ENCODE results near the gene SSU72.
"Not testable (repeated sequence)": the region's sequence is repeated elsewhere in the genome, so short reads cannot be mapped to it uniquely, and the experiment has no call there.

The SSU72 gene

DNA sequence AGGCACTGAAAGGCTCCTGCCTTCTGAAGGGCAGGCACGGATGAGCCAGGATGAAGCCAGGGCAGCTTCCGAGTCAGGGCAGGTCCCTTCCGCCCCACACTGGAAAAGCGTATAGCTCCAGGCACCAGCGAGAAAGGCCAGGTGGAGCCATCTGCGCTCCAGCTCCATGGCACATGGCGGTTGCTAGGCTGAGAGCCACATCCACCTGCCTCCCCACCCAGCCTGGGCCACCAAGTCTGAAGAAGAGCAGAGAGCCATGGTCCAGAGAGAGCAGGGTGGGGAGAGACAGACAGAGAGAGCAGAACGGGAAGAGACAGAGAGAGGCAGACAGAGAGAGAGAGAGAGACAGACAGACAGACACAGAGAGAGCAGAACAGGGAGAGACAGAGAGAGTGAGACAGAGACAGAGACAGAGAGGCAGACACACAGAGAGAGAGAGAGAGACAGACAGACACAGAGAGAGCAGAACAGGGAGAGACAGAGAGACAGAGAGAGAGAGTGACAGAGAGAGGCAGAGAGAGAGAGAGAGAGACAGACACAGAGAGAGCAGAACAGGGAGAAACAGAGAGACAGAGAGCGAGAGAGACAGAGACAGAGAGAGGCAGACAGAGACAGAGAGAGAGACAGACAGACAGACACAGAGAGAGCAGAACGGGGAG is 20.1 kb upstream of the SSU72 start:
- no peak for DNase-seq

DNA sequence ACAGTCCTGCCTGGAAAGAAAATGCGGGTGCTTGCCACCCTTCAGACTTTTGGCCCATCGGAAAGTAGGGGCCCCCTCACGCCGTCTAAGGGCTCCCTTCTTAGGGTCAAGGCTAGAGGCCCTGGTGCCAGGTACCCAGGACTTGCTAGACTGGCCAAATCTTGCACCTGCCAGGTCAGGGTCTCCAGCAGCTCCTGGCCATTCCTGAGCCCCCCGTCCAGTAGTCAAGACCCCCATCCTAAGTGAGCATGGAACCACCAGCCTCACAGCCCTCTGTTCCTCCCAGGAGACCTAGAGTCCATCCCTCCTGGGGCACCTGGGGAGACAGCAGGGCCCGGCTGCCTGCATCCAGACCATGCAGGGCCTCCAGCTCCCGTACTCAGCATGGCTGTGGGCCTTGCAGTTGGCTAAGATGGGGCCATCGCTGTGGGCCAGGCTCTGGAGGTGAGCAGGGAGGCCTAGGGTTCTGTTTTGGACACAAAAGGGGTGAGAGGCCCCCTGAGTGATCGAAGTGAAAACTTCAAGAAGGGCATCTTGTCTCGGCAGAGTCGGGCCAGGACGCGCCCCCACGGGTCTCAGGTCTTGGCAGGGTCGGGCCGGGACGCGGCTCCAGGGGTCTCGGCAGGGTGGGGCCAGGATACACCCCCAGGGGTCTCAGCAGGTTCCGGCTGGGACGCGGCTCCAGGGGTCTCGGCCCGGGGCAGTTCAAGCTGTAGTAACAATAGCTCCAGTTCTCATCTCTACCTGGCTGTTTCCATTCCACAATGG is 19.4 kb upstream of the SSU72 start:
- DNase-seq: no peak

DNA sequence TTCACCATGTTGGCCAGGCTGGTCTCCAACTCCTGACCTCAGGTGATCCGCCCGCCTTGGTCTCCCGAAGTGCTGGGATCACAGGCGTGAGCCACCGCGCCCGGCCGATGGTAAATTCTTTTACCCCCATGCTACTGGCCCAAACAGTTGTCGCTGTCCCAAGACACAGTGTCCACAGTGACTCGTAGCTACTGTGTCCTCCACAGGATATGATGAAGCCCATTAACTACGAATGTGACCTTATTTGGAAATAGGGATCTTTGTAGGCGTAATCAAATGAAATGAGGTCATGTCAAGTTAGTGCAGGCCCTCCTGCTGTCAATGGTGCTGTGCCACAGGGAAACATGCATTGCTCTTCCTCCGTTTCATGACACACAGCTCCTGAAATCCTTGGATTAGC is 16.8 kb upstream of the SSU72 start:
- no peak for DNase-seq

DNA sequence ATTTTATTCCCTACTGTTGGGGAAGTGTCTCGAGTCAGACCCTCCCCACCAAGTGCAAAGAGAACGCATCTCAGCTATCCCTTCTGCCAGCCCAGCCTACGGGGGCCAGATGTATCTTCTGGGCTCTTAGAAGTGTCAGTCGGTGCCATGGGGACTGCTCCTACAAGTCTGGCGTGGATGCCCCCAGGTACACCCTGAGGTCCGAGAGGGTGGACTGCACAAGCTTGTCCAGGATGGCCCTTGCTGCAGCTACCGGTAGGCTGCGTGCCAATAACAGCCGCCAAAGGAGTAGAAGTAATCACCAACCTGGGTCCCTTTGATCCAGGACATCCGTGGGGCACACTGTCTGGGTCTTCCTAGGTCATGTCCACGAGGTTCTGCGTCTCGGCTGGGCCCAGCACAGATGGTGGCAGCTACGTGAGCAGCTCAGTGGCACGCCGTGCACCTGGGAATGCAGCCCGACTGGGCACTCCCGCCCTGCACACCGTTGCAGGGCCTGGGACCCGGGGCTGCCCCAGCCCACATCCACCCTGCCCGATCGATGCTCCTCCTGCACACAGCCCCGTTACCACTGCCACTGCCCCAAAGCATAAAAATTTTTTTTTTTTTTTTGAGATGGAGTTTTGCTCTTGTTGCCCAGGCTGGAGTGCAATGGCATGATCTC is 8.8 kb upstream of the SSU72 start:
- no peak for DNase-seq

DNA sequence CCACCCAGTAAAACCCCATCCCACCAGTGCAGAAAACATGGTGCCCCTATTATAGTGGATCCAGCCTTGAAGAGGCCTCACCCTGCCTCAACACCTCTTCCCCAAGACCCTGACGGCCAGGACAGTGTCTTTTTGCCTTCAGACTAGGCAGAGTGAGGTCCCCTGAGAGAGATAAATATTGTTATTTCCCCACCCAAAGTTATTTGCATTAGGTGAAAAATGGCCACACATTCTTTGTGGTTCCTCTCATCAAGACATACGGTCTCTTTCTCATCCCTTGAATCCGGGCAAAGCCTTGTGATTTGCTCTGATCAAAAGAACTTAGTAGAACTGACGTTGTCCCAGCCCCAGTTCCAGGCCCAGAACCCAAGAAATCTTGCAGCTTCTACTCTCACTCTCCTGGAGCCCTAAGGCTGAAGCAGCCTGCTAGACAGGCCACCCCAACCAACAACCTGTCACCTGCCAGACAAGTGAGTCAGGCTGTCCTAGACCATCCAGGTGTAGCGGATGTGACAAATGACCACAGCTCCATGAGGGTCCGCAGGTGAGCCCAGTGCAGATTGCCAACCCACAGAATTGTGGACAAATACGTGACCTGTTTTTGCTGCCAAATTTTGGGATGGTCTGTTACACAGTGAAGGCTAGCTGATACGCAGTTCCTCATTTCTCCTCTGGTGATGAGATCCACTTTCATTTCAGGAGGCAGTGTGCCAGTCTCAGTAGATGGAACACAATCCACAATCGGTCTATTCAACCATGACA is 8.1 kb upstream of the SSU72 start:
- no peak for DNase-seq

DNA sequence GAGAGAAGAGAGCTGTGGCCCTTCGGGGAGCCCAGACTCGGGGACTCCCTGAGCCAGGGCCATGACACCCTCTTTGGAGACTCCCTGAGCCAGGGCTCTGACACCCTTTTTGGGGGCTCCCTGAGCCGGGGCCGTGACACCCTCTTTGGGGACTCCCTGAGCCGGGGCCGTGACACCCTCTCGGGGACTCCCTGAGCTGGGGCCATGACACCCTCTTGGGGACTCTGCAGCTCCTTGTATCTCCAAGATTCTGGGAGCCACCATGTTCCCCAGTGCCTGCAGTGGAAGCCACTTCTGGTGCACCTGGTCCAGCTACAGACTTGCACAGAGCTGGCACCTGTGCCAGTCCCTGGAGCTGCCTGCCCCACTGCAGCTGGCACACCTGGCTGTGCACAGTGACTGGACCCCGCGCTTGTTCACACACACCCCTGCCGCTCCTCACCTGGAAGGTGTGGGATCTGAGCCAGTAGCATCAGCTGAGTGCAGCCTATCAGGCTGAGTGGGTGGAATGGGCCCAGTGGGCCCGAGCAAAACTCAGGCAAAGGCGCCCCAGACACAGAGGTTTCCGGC is 3.8 kb upstream of the SSU72 start:
- DNase-seq: no peak

DNA sequence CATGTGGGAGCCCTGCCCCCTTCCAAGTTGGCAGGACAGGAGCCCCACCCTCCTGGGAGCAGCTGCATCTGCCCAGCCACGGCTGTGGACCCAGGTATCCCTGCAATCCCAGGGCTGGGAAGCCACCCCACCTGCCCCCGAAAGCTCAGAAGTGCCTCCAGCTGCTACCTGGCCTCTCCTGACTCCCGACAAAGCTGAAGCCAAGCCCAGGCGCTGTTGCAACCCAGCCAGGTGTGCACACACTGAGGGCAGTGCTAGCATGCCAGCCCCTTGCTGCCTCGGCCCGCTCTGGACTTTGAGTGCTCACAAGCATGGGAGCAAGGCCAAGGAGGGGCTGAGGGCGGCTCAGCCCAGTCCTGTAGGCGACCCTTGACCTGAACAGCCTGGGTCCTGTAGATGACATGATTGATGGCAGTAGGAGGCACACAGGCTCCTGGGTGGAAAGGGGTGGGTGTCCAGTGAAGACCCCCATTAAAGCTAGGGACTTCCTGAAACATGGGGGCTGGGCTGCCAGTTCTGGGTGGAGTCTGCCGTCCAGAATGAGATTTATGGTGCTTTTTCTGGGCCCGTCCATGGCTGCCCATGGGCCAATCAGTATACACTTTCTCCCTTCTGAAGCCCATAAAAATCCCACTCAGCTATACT is 2.8 kb upstream of the SSU72 start:
- no peak for DNase-seq

DNA sequence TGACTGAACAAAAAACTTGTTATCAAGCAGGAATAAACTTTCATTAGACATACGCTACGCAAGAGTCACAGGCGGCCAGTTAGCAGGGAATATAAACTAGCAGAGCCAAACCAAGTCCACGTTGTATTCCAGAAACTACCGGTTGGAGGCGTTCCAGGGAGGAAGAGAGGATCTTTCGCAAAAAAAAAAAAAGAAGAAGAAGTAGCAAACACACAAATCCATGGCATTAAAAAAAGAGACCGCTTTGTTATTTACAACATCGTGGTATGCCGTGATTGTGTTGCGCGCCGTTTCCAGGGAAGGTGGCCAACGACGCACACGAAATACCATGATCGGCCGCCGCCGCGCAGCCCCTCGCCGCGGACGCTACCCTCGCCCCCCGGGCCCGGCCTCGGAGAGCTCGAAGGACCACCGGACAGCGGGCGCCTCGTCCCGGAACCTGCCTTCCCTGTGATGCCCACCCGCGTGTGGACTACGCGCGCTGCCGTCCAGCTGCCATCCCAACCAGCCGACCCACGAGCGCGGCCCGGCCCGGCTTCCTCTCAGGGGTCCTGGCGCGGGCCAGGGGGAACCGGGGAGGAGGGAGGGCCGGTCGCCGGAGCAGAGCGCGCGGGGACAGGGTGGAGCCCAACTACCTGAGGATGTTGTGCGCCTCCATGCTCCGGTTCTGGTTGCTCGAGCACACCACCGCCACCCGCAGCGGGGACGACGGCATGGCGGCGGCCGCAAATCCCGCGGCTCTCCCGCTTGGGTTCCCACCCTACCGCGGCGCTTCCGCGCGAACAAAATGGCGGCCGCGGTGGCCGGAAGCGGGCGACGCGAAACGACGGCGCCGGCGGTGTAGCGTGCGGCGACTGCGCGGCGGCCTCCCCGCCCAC is 581 bp downstream of the SSU72 start:
- peak in 1 of 2 donors; percentile 57 for DNase-seq

DNA sequence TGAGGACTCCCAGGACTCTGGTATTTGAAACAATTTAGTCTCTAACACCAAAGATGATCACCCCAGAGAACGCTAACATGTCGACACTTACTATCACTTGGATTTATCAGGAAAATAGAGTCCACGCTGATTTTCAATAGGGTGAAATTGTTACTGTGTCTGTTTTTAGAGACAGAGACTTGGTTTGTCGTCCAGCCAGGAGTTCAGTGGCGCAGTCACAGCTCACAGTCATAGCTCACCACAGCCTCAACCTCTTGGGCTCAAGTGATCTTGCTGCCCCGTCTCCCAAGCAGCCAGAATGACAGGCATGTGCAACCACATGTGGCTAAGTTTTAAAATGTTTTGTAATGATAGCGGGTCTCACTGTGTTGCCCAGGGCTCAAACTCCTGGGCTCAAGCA is 5.3 kb downstream of the SSU72 start:
- DNase-seq: no peak

DNA sequence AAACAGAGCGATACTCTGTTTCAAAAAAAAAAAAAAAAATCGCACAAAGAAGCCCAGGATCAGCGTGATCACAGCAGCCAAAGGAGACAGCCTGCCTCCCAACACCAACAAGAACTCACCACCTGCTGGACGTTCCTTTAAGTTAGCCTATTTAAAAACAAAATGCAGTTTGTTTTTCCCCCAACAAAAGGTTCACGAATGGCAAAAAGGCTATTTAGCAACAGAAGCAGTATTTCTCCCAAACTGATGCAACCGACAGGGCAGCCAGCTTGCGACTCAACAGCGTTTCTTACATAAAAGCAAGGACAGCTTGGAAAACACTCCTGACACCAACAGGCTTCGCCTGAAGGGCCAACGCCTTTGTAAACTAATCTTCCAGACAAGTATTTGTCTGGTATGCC is 6.8 kb downstream of the SSU72 start:
- DNase-seq: no peak

DNA sequence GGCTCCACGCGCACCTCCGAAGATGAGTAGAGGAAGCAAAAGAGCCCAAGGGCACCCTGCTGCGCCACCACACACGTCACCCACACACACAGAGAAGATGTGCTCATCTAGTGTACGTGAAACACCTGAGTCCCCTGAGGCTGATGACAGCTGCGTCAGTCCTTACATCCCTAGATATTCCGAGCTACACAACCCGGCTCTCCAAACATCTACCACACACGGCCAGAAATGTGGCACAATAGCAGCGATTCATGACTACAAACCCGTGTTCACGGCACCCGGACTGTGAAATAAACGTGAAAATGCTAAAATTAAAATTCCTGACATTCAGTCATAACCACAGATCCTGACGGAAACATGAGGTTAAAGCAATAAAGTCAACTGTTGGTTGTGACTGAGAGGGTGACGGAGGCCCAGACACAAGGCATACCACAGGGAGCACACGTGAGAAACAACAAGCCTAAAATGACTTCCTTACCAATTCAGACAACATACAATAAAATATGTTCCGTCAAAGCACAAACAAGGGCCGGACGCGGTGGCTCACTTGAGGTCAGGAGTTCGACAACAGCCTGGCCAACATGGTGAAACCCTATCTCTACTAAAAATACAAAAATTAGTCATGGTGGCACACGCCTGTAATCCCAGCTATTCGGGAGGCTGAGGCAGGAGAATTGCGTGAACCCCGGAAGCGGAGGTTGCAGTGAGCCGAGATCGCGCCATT is 7.3 kb downstream of the SSU72 start:
- no peak for DNase-seq

DNA sequence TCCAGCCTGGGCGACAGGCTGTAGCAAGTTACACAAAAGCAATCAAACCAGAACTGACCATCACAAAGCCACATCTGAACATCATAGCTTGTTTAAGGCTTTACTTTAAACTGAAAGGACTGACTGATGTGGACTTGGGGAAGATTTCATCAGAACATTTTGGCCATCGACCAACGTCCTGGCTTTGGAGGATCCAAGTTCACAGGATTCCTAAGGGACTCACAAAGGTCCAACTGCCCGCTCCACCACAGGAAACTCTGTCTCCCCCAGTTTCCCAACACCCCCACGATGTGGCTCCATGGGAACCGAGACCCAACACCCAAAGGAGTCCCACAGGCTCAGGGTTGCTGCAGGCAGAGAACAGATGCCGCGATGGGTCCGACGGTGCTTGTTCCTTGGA is 9.3 kb downstream of the SSU72 start:
- DNase-seq: no peak

DNA sequence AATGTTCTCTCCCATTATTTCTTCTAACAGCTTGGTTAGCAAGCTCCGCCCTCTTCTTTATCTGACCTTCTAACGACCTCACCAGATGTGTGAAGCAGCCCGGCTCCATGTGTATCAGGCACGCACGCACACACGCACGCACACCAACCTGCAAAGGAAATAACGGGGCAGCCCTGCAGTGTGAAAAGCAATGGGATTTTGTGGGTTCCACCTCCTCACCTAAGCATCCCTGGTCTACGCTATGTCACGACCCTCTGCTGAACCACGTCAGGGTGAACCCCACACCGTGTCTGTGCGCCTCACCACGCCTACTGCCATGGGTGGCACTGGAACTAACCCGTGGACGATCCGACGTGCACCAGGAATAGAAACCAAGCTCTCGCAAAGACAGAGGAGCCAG is 10.4 kb downstream of the SSU72 start:
- no peak for DNase-seq

DNA sequence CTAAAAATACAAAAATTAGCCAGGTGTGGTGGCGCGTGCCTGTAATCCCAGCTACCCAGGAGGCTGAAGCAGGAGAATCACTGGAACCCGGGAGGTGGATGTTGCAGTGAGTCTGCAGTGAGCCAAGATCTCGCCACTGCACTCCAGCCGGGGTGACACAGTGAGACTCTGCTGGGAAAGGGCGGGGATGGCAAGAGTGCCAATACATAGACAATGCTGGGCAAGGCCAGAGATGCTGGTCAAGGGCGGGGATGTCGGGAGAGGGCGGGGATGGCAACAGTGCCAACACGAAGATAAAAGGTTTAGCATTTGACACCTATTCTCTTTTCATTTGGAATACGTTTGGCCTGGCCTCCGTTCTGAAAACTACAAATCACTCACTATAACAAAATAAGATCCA is 11.0 kb downstream of the SSU72 start:
- no peak for DNase-seq

DNA sequence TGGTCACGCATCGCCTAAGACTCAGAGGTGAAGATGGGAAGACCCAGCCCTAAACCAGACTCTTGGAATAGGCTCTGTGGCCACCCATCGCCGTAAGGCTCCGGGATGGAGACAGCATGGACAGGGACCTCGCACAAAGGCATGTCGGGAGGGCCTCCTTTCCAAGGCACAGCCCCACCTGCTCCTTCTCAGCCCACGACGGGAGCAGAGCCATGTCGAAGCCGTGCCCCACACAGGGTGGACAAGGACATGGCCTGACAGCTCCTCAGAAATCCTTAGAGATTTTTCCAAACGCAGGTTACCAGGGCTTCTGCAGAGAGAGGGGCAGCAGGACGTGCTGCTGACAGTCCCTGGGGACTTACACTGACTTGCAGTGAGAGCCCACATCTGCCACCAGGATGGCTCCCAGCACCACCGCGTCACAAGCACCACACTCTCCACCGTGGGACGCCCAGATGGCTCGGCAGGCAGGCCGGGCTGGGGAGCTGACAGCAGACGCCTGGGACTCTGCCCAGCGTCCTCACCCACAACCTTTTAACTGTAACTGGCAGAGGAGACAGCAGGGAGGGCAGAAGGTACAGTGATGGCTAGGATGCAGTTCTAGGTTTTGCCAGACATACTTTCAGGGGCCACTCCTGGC is 12.0 kb downstream of the SSU72 start:
- no peak for DNase-seq

DNA sequence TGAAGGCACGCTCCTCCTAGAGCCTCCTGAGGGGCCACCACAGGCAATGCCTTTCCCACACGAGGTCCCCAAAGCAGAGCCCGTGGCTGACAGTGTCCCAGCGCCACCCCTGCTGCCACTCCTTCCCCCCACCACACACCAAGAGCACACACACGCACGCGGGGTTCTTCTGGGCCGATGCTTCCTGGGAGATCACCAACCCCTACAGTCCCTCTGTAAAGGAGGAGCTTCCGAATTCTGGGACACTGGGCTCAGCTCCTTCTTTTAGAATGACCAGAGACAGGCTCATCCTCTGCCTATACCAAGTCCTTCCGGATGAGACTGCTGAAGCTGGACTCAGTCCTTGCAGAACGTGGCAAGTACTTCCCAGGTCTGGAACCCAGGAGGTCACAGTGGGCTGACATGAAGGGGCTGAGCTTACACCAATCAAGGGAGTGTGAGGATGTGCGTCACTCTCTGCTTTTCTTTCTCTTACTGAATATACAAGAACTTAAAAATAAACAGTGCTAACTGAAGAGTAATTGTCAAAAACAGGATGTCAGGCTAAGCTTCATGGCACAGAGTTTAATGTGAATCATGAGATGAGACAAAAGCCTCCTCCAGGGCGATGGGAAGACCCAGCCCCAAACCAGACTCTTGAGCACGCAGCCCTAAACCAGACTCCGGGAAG is 12.7 kb downstream of the SSU72 start:
- no peak for DNase-seq

DNA sequence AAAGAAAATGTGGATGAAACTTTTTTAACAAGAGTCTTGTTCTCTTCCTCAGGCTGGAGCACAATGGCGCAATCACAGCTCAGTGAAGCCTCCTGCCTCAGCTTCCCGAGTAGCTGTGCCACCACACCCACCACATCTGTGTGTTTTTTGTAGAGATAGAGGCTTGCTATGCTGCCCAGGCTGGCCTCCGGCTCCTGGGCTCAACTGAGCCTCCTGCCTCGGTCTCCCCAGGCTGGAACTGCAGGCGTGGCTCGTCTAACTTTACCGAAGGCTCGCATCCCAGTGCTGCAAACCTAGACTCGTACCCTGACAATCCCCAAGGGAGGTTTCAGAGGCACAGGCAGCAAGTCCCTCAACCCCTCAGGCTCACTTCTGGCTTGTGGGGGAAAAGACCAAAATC is 14.5 kb downstream of the SSU72 start:
- no peak for DNase-seq

DNA sequence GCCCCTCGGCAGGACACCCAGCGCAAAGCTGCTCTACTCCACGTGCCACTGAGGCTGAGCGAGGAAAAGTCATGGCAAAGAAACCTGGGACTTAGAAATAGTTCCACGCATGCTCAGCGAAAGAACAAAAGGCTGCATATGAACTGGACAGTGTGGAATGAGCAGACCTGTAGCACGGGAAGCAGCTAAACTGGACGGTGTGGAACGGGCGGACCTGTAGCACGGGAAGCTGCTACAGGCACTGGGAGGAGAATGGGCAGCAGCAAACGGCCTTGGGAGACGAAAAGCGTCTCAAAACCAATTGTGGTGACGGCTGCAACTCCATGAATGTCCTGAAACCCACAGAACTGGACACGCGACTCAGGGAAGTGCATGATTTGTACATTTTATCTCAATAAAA is 15.6 kb downstream of the SSU72 start:
- no peak for DNase-seq

DNA sequence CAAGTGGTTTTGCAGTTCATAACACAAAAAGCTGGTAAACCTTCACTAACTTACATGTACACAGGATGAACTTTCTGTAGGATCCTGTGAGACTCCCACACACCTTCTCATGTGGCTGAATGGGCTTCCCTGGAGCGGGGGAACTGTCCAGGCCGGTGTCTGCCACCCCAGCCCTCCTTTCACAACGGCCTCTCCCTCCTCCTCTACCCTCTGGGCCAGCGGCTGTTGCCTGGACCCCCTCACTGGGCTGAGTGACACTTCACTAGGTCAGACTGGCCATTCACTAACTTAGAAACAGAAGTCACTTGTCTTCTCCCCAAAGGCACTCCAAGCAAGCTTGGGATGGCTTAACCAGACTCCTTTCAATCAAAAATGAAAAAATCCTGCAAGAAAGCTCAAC is 16.1 kb downstream of the SSU72 start:
- DNase-seq: no peak

DNA sequence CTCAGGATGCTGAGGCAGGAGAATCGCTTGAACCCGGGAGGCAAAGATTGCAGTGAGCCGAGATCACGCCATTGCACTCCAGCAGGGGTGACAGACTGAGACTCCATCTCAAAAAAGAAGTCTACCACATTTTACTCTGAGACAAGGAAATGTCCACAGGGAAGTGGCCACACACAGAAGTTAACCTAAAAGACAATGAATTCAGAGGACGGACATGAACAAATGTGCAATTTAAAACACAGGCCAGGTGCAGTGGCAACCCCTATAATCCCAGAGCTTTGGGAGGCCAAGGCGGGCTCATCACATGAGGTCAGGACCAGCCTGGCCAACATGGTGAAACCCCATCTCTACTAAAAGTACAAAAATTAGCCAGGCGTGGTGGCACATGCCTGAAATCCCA is 17.0 kb downstream of the SSU72 start:
- not testable (repeated sequence) for DNase-seq
